Kidney (tissue), 14 donors: ENCODE results near the gene CORO2B. TPM values are rescaled to one million over a fixed set of nuclear protein-coding genes. Genes with fewer than 3 reads are reported as not detected.

Experiments used
- DNase-seq, 5 donors: peaks; one replicate each; pipeline ENCODE4 v3.0.0-alpha.2; 2013 to 2020
- FAIRE-seq: peaks from 2 replicates; lab custom pipeline; 2012; peaks lifted over from hg19 to GRCh38; lab: Jason Lieb, UNC
- H3K27ac ChIP-seq, 2 donors: one replicate each; pipeline ENCODE4 v1.7.0; 2013; ENCODE audit warnings: low read depth in 2 of 2, low read length in 2 of 2, inconsistent platforms in 1 of 2
- H3K27me3 ChIP-seq: one replicate; pipeline ENCODE4 v1.7.1; 2013; ENCODE audit warnings: low read length, inconsistent platforms; ENCODE audit not compliant: control insufficient read depth, insufficient read depth
- H3K36me3 ChIP-seq, 3 donors: one replicate each; pipeline versions ENCODE4 v1.7.0 to v1.7.1; 2013; ENCODE audit warnings: low read length in 3 of 3, control low read depth in 1 of 3, inconsistent platforms in 1 of 3; ENCODE audit not compliant: insufficient read depth in 3 of 3, control insufficient read depth in 2 of 3
- H3K4me1 ChIP-seq, 3 donors: one replicate each; pipeline versions ENCODE4 v1.7.0 to v1.7.1; 2013; ENCODE audit warnings: low read length in 3 of 3, inconsistent platforms in 1 of 3, low read depth in 1 of 3; ENCODE audit not compliant: control insufficient read depth in 2 of 3, insufficient read depth in 2 of 3
- H3K4me3 ChIP-seq, 3 donors: one replicate each; pipeline versions ENCODE4 v1.7.0 to v1.8.1; 2013; ENCODE audit warnings: low read length in 3 of 3, control low read depth in 1 of 3, inconsistent platforms in 1 of 3
- H3K9ac ChIP-seq, 3 donors: one replicate each; pipeline versions ENCODE4 v1.7.0 to v1.7.1; 2013; ENCODE audit warnings: low read length in 3 of 3, control low read depth in 1 of 3, inconsistent platforms in 1 of 3
- H3K9me3 ChIP-seq, 3 donors: one replicate each; pipeline versions ENCODE4 v1.7.0 to v1.7.1; 2013; ENCODE audit warnings: low read length in 3 of 3, control low read depth in 1 of 3, inconsistent platforms in 1 of 3; ENCODE audit not compliant: control insufficient read depth in 2 of 3, insufficient read depth in 1 of 3
- CTCF ChIP-seq: IDR thresholded peaks from 3 replicates; pipeline ENCODE4 v1.5.1; 2012; ENCODE audit warnings: mild to moderate bottlenecking, moderate library complexity, borderline replicate concordance; ENCODE audit not compliant: insufficient read depth; ENCODE audit errors: extremely low read depth
- intact Hi-C: fragments of 100-400 bp; cut with DNase I; formaldehyde crosslinking; loops from one replicate; pipeline ENCODE4 v1.11.1; 2022
- polyA plus RNA-seq: library from polyadenylated mRNA; stranded (reverse); fragments of 350-450 nt; fragmentation: Illumina TruSeq; extraction: RNeasy Lipid Tissue Mini Kit (QIAGEN cat#74804); gene quantifications from one replicate; pipeline ENCODE4 v1.2.3, GENCODE V29; 2014; ENCODE audit warnings: low read depth, low replicate concordance; ENCODE audit not compliant: insufficient read depth
- total RNA-seq: library from RNA; stranded (reverse); fragmentation: NEBNext Ultra II Directional; extraction: Animal tissue kit (Norgen Biotek cat#: 25700); gene quantifications from one replicate; pipeline ENCODE4 v1.2.1, GENCODE V29; 2021
- donor health status: control.
- donor health status: control.
- donor health status: control.
- donor health status: control.
- donor health status: control.
- donor health status: DM: yes; HTN: yes; CAD: no.
- donor health status: Normal renal cell carcinoma (clear cell type).

CORO2B gene
- total and polyA plus RNA-seq, 2 donors from 2014 or later: 7.9 to 9.0 TPM

GRCh38 chr15:68725736-68726135 lies 146.9 kb downstream of the CORO2B start:
- DNase-seq: peak in 2 of 5 donors; percentile 48 to 79

GRCh38 chr15:68726246-68726645 lies 147.5 kb downstream of the CORO2B start:
- no peak overlapping the region for H3K27ac ChIP-seq
- TF ChIP-seq CTCF: no peak

More at GRCh38 chr15:68725736-68726135, 146.9 kb downstream of the CORO2B start:
- no peak overlapping the region for H3K4me3 ChIP-seq
- FAIRE-seq: no peak
- H3K27ac ChIP-seq: no peak overlapping the region
- no peak for TF ChIP-seq CTCF
- H3K36me3 ChIP-seq: no peaks in the 10 kb centered on the region
- H3K27me3 ChIP-seq: no peaks in the 10 kb centered on the region
- intact Hi-C loops: no loop called here
- no peak overlapping the region for H3K9ac ChIP-seq
- H3K4me1 ChIP-seq: peaks cover 0 to 5% (median 0%) of the 10 kb centered on the region in 3 donors
- no peaks in the 10 kb centered on the region for H3K9me3 ChIP-seq

GRCh38 chr15:68729789-68730411 lies 151.1 kb downstream of the CORO2B start:
- no peak overlapping the region for H3K4me3 ChIP-seq
- H3K36me3 ChIP-seq: no peaks in the 10 kb centered on the region
- intact Hi-C loops: no loop called here
- DNase-seq (peak in 2 of 5 donors; percentile 17 to 45), FAIRE-seq (no peak)
- H3K27me3 ChIP-seq: no peaks in the 10 kb centered on the region
- TF ChIP-seq CTCF: no peak
- H3K4me1 ChIP-seq: peaks cover 0 to 8% (median 0%) of the 10 kb centered on the region in 3 donors
- no peaks in the 10 kb centered on the region for H3K9me3 ChIP-seq
- H3K27ac ChIP-seq: no peak overlapping the region
- no peak overlapping the region for H3K9ac ChIP-seq

More at GRCh38 chr15:68726246-68726645, 147.5 kb downstream of the CORO2B start:
- no peak overlapping the region for H3K4me3 ChIP-seq
- no peak for DNase-seq
- no peak overlapping the region for H3K9ac ChIP-seq
- no peaks in the 10 kb centered on the region for H3K36me3 ChIP-seq
- no peak for FAIRE-seq
- H3K27me3 ChIP-seq: no peaks in the 10 kb centered on the region
- H3K4me1 ChIP-seq: peaks cover 0 to 8% (median 0%) of the 10 kb centered on the region in 3 donors
- no peaks in the 10 kb centered on the region for H3K9me3 ChIP-seq
- intact Hi-C loops: no loop called here
